Measurements from ENCODE around the gene NCBP2L.

DNA sequence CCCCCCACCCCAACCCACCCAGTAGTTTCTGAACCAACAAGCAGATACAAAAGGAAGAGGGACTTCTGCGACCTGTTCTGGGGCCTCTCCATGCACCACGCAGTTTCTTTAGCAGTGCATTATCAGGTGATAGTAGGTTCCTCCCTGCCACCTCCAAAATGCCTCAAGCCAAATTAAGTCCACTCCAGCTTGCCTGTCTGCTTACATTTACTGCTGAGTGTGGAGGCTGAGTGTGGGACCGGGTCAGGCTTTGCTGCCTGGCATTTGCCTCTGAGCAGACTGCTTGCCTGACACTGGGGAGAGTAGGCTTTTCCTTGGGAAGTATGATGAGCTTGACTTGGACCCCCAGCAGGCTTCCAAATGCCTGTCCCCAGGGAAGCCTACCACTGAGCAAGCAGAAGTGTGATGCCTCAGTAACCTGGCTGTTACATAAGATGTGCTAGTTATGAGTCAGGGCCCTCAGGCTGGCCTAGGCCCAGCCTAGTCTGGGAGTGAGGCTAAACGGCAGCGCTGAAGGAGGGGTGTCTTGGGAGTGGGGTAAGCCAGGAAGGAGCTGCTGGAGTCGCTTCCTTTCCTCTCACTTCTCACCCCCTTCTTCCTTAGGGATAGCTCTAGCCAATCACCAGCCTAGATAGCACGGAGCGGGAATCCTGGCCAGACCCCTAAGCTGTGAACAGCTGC lies 10.9 kb upstream of the NCBP2L start:
- TF ChIP-seq CTCF (IDR thresholded peaks at IDR 0.05; ENCODE audit: low read depth, low read length, poor library complexity, severe bottlenecking) (no peak), EZH2phosphoT487 (IDR thresholded peaks at IDR 0.05; ENCODE audit: borderline replicate concordance, low read length) (no peak)
